OCI-LY3 (cell line): ENCODE data around the gene CAD.

Experiments
- CTCF ChIP-seq: fragments of 200-600, 300-600 bp; sonication (generic); IDR thresholded peaks from 2 replicates; pipeline ENCODE4 v1.5.1; 2014; ENCODE audit warnings: antibody characterized with exemption, low read length, low read depth
- EZH2phosphoT487 ChIP-seq: fragments of 200-600 bp; shearing (Covaris generic); IDR thresholded peaks from 2 replicates; pipeline ENCODE4 v1.6.1; 2018; ENCODE audit warnings: antibody characterized with exemption, mixed run types, low read depth

GRCh38 chr2:27194538-27195354 lies 22.4 kb upstream of the CAD start:
- TF ChIP-seq CTCF, result no peak
- TF ChIP-seq EZH2phosphoT487, result no peak
